ENCODE results near the gene EEFSEC.

- TF ChIP-seq, protein P1, sequence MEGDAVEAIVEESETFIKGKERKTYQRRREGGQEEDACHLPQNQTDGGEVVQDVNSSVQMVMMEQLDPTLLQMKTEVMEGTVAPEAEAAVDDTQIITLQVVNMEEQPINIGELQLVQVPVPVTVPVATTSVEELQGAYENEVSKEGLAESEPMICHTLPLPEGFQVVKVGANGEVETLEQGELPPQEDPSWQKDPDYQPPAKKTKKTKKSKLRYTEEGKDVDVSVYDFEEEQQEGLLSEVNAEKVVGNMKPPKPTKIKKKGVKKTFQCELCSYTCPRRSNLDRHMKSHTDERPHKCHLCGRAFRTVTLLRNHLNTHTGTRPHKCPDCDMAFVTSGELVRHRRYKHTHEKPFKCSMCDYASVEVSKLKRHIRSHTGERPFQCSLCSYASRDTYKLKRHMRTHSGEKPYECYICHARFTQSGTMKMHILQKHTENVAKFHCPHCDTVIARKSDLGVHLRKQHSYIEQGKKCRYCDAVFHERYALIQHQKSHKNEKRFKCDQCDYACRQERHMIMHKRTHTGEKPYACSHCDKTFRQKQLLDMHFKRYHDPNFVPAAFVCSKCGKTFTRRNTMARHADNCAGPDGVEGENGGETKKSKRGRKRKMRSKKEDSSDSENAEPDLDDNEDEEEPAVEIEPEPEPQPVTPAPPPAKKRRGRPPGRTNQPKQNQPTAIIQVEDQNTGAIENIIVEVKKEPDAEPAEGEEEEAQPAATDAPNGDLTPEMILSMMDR (IDR thresholded peaks at IDR 0.05; ENCODE audit: insufficient read depth, low read length): no peak
- no peak for TF ChIP-seq POLR2AphosphoS5 (IDR thresholded peaks at IDR 0.05; ENCODE audit: low read depth)
- TF ChIP-seq GABPA (IDR thresholded peaks at IDR 0.05; ENCODE audit: low read depth): no peak
Observed at GRCh38 chr3:128297401-128298138, 144.3 kb downstream of the EEFSEC start.

Data from HL-60 (cell line).